Measurements from ENCODE around the gene BLACAT1. TPM values are rescaled to one million over a fixed set of nuclear protein-coding genes. Genes with fewer than 3 reads are reported as not detected.

Gene BLACAT1
- total RNA-seq, 2 experiments from 2014 or later: 0.25 to 0.32 TPM

- no peak overlapping the region for H3K4me3 Mint-ChIP-seq
- no peak overlapping the region for H3K27ac Mint-ChIP-seq
- ChIA-PET POLR2A (no interaction called here), CTCF (interaction anchor here (0.7 to 1.3 kb wide), 4 partner anchors 20 to 37 kb away, joined by 3 to 4 read pairs (median 3); no protein-coding TSS in a partner anchor)
- no peaks in the 10 kb centered on the region for H3K36me3 Mint-ChIP-seq (ENCODE audit: low read depth)
- no peak for DNase-seq
- no peak for ATAC-seq
- H3K9me3 Mint-ChIP-seq (ENCODE audit: low read depth): no peaks in the 10 kb centered on the region
- H3K27me3 Mint-ChIP-seq: peaks cover 57% of the 10 kb centered on the region
- intact Hi-C loops (cut with DNase I, micrococcal nuclease): no loop called here
- peaks cover 14% of the 10 kb centered on the region for H3K4me1 Mint-ChIP-seq
Observed at GRCh38 chr1:205452933-205453332, 2.9 kb downstream of the BLACAT1 start.

- H3K36me3 Mint-ChIP-seq (ENCODE audit: low read depth): no peaks in the 10 kb centered on the region
- intact Hi-C loops (cut with DNase I, micrococcal nuclease): no loop called here
- DNase-seq (no peak), ATAC-seq (no peak)
- H3K27me3 Mint-ChIP-seq: peaks cover 51% of the 10 kb centered on the region
- peaks cover 12% of the 10 kb centered on the region for H3K4me1 Mint-ChIP-seq
- H3K27ac Mint-ChIP-seq: no peak overlapping the region
- POLR2A ChIA-PET: no interaction called here
- no peak overlapping the region for H3K4me3 Mint-ChIP-seq
- CTCF ChIA-PET: interaction anchor here (0.7 to 1.3 kb wide), 3 partner anchors 19 to 37 kb away, joined by 3 to 4 read pairs (median 3); no protein-coding TSS in a partner anchor
- no peaks in the 10 kb centered on the region for H3K9me3 Mint-ChIP-seq (ENCODE audit: low read depth)
Observed at GRCh38 chr1:205452364-205452763, 3.5 kb downstream of the BLACAT1 start.

GRCh38 chr1:205451759-205452164 is 4.1 kb downstream of the BLACAT1 start:
- CTCF ChIA-PET: interaction anchor here (1.2 kb wide), 1 partner anchor 21 kb away, joined by 3 read pairs; no protein-coding TSS in a partner anchor
- DNase-seq (no peak), ATAC-seq (no peak)
- Mint-ChIP-seq H3K27ac (no peak overlapping the region), H3K27me3 (peaks cover 51% of the 10 kb centered on the region), H3K9me3 (ENCODE audit: low read depth) (no peaks in the 10 kb centered on the region), H3K4me1 (peaks cover 12% of the 10 kb centered on the region), H3K36me3 (ENCODE audit: low read depth) (no peaks in the 10 kb centered on the region), H3K4me3 (no peak overlapping the region)
- intact Hi-C loops (cut with DNase I, micrococcal nuclease): no loop called here
- POLR2A ChIA-PET: no interaction called here

- peaks cover 48% of the 10 kb centered on the region for H3K27me3 Mint-ChIP-seq
Observed at GRCh38 chr1:205451202-205451601, 4.6 kb downstream of the BLACAT1 start.

GRCh38 chr1:205450448-205450847 is 5.4 kb downstream of the BLACAT1 start:
- H3K36me3 Mint-ChIP-seq (ENCODE audit: low read depth): no peaks in the 10 kb centered on the region
- no peak overlapping the region for H3K27ac Mint-ChIP-seq
- H3K4me1 Mint-ChIP-seq: peaks cover 5% of the 10 kb centered on the region
- ATAC-seq: no peak
- H3K4me3 Mint-ChIP-seq: no peak overlapping the region
- ChIA-PET POLR2A (no interaction called here), CTCF (interaction anchor here (1.1 to 1.3 kb wide), 3 partner anchors 25 to 177 kb away, joined by 3 to 5 read pairs (median 3); no protein-coding TSS in a partner anchor)
- H3K9me3 Mint-ChIP-seq (ENCODE audit: low read depth): no peaks in the 10 kb centered on the region
- H3K27me3 Mint-ChIP-seq: peaks cover 43% of the 10 kb centered on the region
- intact Hi-C loops (cut with DNase I, micrococcal nuclease): no loop called here
- DNase-seq: no peak

More at GRCh38 chr1:205451202-205451601, 4.6 kb downstream of the BLACAT1 start:
- no peak for DNase-seq
- no peaks in the 10 kb centered on the region for H3K9me3 Mint-ChIP-seq (ENCODE audit: low read depth)
- H3K4me1 Mint-ChIP-seq: peaks cover 8% of the 10 kb centered on the region
- intact Hi-C loops (cut with DNase I, micrococcal nuclease): no loop called here
- H3K27ac Mint-ChIP-seq: no peak overlapping the region
- POLR2A ChIA-PET: no interaction called here
- no peaks in the 10 kb centered on the region for H3K36me3 Mint-ChIP-seq (ENCODE audit: low read depth)
- CTCF ChIA-PET: interaction anchor here (1.1 kb wide), 1 partner anchor 97 kb away, joined by 3 read pairs; no protein-coding TSS in a partner anchor
- no peak for ATAC-seq
- no peak overlapping the region for H3K4me3 Mint-ChIP-seq

- no peaks in the 10 kb centered on the region for H3K36me3 Mint-ChIP-seq (ENCODE audit: low read depth)
- intact Hi-C loops (cut with DNase I, micrococcal nuclease): no loop called here
- H3K27ac Mint-ChIP-seq: peak overlapping the region; percentile 58
- ChIA-PET POLR2A (no interaction called here), CTCF (interaction anchor here (0.6 to 1.3 kb wide), 5 partner anchors 25 to 177 kb away, joined by 3 to 5 read pairs (median 3); no protein-coding TSS in a partner anchor)
- H3K4me1 Mint-ChIP-seq: peaks cover 5% of the 10 kb centered on the region
- ATAC-seq (peak; percentile 87), DNase-seq (peak; percentile 75)
- peaks cover 40% of the 10 kb centered on the region for H3K27me3 Mint-ChIP-seq
- peak overlapping the region; percentile 55 for H3K4me3 Mint-ChIP-seq
- H3K9me3 Mint-ChIP-seq (ENCODE audit: low read depth): no peaks in the 10 kb centered on the region
Observed at GRCh38 chr1:205449750-205450443, 5.9 kb downstream of the BLACAT1 start.

GRCh38 chr1:205449254-205449749 is 6.5 kb downstream of the BLACAT1 start:
- DNase-seq (no peak), ATAC-seq (no peak)
- H3K4me3 Mint-ChIP-seq: peak overlapping the region; percentile 55
- intact Hi-C loops (cut with DNase I, micrococcal nuclease): no loop called here
- no peaks in the 10 kb centered on the region for H3K9me3 Mint-ChIP-seq (ENCODE audit: low read depth)
- ChIA-PET POLR2A (interaction anchor here (0.6 kb wide), 1 partner anchor 239 kb away, joined by 3 read pairs; no protein-coding TSS in a partner anchor), CTCF (interaction anchor here (0.6 to 1.3 kb wide), 8 partner anchors 25 to 176 kb away, joined by 3 to 5 read pairs (median 3); no protein-coding TSS in a partner anchor)
- no peaks in the 10 kb centered on the region for H3K36me3 Mint-ChIP-seq (ENCODE audit: low read depth)
- peaks cover 34% of the 10 kb centered on the region for H3K27me3 Mint-ChIP-seq
- H3K4me1 Mint-ChIP-seq: peaks cover 5% of the 10 kb centered on the region
- H3K27ac Mint-ChIP-seq: peak overlapping the region; percentile 58

- no peak overlapping the region for H3K4me3 Mint-ChIP-seq
Observed at GRCh38 chr1:205448540-205449253, 7.1 kb downstream of the BLACAT1 start.

GRCh38 chr1:205447457-205448341 is 8.1 kb downstream of the BLACAT1 start:
- intact Hi-C loops (cut with DNase I, micrococcal nuclease): no loop called here
- no peak for ATAC-seq

More at GRCh38 chr1:205448540-205449253, 7.1 kb downstream of the BLACAT1 start:
- H3K27ac Mint-ChIP-seq: no peak overlapping the region
- DNase-seq (no peak), ATAC-seq (no peak)
- no peaks in the 10 kb centered on the region for H3K9me3 Mint-ChIP-seq (ENCODE audit: low read depth)
- H3K27me3 Mint-ChIP-seq: peaks cover 28% of the 10 kb centered on the region
- intact Hi-C loops (cut with DNase I, micrococcal nuclease): no loop called here
- peaks cover 5% of the 10 kb centered on the region for H3K4me1 Mint-ChIP-seq
- POLR2A ChIA-PET: interaction anchor here (0.6 kb wide), 1 partner anchor 238 kb away, joined by 3 read pairs; no protein-coding TSS in a partner anchor
- CTCF ChIA-PET: interaction anchor here (0.5 to 1.3 kb wide), 7 partner anchors 24 to 149 kb away, joined by 3 to 4 read pairs (median 3); no protein-coding TSS in a partner anchor
- no peaks in the 10 kb centered on the region for H3K36me3 Mint-ChIP-seq (ENCODE audit: low read depth)

GRCh38 chr1:205446828-205447227 is 9.0 kb downstream of the BLACAT1 start:
- no peaks in the 10 kb centered on the region for H3K36me3 Mint-ChIP-seq (ENCODE audit: low read depth)
- ATAC-seq: no peak

More at GRCh38 chr1:205447457-205448341, 8.1 kb downstream of the BLACAT1 start:
- CTCF ChIA-PET: interaction anchor here (0.6 to 0.9 kb wide), 4 partner anchors 23 to 123 kb away, joined by 3 to 4 read pairs (median 3); no protein-coding TSS in a partner anchor
- H3K4me1 Mint-ChIP-seq: peaks cover 5% of the 10 kb centered on the region
- POLR2A ChIA-PET: no interaction called here
- no peak for DNase-seq
- H3K27ac Mint-ChIP-seq: no peak overlapping the region
- no peak overlapping the region for H3K4me3 Mint-ChIP-seq
- no peaks in the 10 kb centered on the region for H3K9me3 Mint-ChIP-seq (ENCODE audit: low read depth)
- H3K27me3 Mint-ChIP-seq: peaks cover 20% of the 10 kb centered on the region
- no peaks in the 10 kb centered on the region for H3K36me3 Mint-ChIP-seq (ENCODE audit: low read depth)

More at GRCh38 chr1:205446828-205447227, 9.0 kb downstream of the BLACAT1 start:
- DNase-seq: no peak
- H3K4me3 Mint-ChIP-seq: no peak overlapping the region
- ChIA-PET POLR2A (no interaction called here), CTCF (interaction anchor here (0.6 kb wide), 1 partner anchor 89 kb away, joined by 3 read pairs; no protein-coding TSS in a partner anchor)
- no peak overlapping the region for H3K27ac Mint-ChIP-seq
- H3K4me1 Mint-ChIP-seq: peaks cover 7% of the 10 kb centered on the region
- H3K27me3 Mint-ChIP-seq: peaks cover 17% of the 10 kb centered on the region
- intact Hi-C loops (cut with DNase I, micrococcal nuclease): no loop called here
- no peaks in the 10 kb centered on the region for H3K9me3 Mint-ChIP-seq (ENCODE audit: low read depth)
